Tibial nerve (tissue), 4 donors: ENCODE results near the gene STAMBPL1. TPM values are rescaled to one million over a fixed set of nuclear protein-coding genes. Genes with fewer than 3 reads are reported as not detected.

Experiments
- DNase-seq, 2 donors: peaks; one replicate each; pipeline ENCODE4 v3.0.0-alpha.2; 2019; ENCODE audit warnings: low spot score in 2 of 2
- H3K27ac ChIP-seq, 4 donors: fragments of 200-600 bp; sonication (generic) in 3 of 4; one replicate each; pipeline ENCODE4 v1.5.1; 2017 to 2019; ENCODE audit warnings: mild to moderate bottlenecking in 1 of 4
- H3K27me3 ChIP-seq, 2 donors: fragments of 200-600 bp; sonication (generic) in 1 of 2; one replicate each; pipeline versions ENCODE4 v1.5.1 to v1.6.0; 2017 to 2019
- H3K36me3 ChIP-seq, 3 donors: fragments of 200-600 bp; sonication (generic); one replicate each; pipeline ENCODE4 v1.5.1; 2018 to 2019
- H3K4me1 ChIP-seq, 4 donors: fragments of 200-600 bp; sonication (generic) in 3 of 4; one replicate each; pipeline ENCODE4 v1.5.1; 2017 to 2019
- H3K4me3 ChIP-seq, 4 donors: fragments of 200-600 bp; sonication (generic) in 3 of 4; one replicate each; pipeline ENCODE4 v1.5.1; 2017 to 2019; ENCODE audit warnings: mild to moderate bottlenecking in 1 of 4, moderate library complexity in 1 of 4
- H3K9me3 ChIP-seq, 4 donors: fragments of 200-600 bp; sonication (generic) in 3 of 4; one replicate each; pipeline ENCODE4 v1.5.1; 2017 to 2019
- EP300 ChIP-seq, 2 donors: sonication (generic); formaldehyde crosslinking; IDR thresholded peaks; one replicate each; pipeline ENCODE4 v1.6.1; 2017; ENCODE audit warnings: antibody characterized with exemption in 2 of 2, mild to moderate bottlenecking in 1 of 2
- POLR2A ChIP-seq, 2 donors: fragments of 450-650 bp; IDR thresholded peaks; one replicate each; pipeline ENCODE4 v1.6.1; 2017; ENCODE audit warnings: antibody characterized with exemption in 2 of 2, mild to moderate bottlenecking in 2 of 2, moderate library complexity in 2 of 2
- WGBS, 2 donors: methylation state at CpG; one replicate each; pipeline ENCODE4 v1.1.5; 2018; 5-methylcytosine and 5-hydroxymethylcytosine counted together
- total RNA-seq, 4 donors: library from RNA; depleted of rRNA; stranded (reverse); fragments of >200 nt; gene quantifications; one replicate each; pipeline ENCODE4 v1.1.0, GENCODE V29; 2016
- TF ChIP-seq, protein P1 (sequence below), 5 experiments: fragments of 200-600 bp in 3 of 5; fragments of 450-650 bp in 2 of 5; sonication (generic) in 3 of 5; IDR thresholded peaks; one replicate each; pipeline ENCODE4 v1.5.1; 2016 to 2019; ENCODE audit warnings: antibody characterized with exemption in 5 of 5, mild to moderate bottlenecking in 3 of 5, moderate library complexity in 2 of 5

STAMBPL1 gene
- total RNA-seq, 4 donors from 2014 or later = 14.2 to 34.5 (median 25.5) TPM

DNA sequence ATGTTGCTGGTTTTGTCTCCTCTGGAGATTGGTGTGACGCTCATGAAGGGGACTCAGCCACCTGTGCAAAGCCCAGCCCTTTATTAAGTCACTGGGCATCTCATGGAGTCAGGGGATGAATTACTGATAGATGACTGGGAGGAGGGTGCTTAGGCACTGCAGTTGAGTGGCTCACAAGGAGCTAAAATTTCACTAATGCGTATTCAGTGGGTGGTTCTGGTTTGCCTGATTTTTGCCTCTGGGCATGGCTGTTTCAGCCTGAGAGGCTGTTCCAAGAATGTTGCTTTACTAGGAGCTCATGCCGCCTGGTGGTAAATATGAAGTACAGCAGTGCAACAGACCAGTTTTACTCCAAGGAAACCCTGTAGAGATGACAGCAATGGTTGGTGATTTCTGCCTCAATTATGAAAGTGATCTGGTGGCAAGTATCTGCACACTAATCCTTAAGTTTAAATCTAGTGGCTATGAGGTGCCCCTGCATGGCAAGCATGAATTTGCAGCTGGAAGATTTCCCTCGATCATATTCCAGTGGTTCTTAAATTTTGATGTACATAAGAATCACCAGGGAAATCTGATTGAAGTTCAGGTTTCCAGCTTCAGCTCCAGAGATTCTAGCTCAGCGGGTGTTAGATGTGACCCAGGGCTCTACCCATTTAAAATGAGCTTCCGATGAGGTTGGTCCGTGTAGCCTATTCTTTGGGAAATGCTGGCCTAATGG lies 52.7 kb downstream of the STAMBPL1 start:
- no peak for TF ChIP-seq POLR2A (IDR thresholded peaks at IDR 0.05)
- TF ChIP-seq, protein P1, sequence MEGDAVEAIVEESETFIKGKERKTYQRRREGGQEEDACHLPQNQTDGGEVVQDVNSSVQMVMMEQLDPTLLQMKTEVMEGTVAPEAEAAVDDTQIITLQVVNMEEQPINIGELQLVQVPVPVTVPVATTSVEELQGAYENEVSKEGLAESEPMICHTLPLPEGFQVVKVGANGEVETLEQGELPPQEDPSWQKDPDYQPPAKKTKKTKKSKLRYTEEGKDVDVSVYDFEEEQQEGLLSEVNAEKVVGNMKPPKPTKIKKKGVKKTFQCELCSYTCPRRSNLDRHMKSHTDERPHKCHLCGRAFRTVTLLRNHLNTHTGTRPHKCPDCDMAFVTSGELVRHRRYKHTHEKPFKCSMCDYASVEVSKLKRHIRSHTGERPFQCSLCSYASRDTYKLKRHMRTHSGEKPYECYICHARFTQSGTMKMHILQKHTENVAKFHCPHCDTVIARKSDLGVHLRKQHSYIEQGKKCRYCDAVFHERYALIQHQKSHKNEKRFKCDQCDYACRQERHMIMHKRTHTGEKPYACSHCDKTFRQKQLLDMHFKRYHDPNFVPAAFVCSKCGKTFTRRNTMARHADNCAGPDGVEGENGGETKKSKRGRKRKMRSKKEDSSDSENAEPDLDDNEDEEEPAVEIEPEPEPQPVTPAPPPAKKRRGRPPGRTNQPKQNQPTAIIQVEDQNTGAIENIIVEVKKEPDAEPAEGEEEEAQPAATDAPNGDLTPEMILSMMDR (IDR thresholded peaks at IDR 0.05) = peak; percentile 85 to 94 (median 89)
- TF ChIP-seq EP300 (IDR thresholded peaks at IDR 0.05) = peak in 1 of 2 donors; percentile 66
- DNase-seq = peak in 1 of 2 donors; percentile 57
- Histone ChIP-seq H3K36me3 (peaks cover 0 to under 1% (median 0%) of the 10 kb centered on the region in 3 donors), H3K4me3 (no peak overlapping the region), H3K27me3 (no peaks in the 10 kb centered on the region), H3K4me1 (peaks cover 0 to 24% (median 10%) of the 10 kb centered on the region in 4 donors), H3K9me3 (no peaks in the 10 kb centered on the region), H3K27ac (peak overlapping the region in 1 of 4 donors; percentile 16)
- 49 to 51% methylated on average over 7 of the region's 7 CpGs for WGBS, 2 donors

- DNase-seq = no peak
- no peak overlapping the region for H3K4me3 ChIP-seq
- H3K27ac ChIP-seq = no peak overlapping the region
- no peaks in the 10 kb centered on the region for H3K9me3 ChIP-seq
- H3K36me3 ChIP-seq = peaks cover 0 to 9% (median 0%) of the 10 kb centered on the region in 3 donors
- TF ChIP-seq, protein P1 (IDR thresholded peaks at IDR 0.05) = no peak
- TF ChIP-seq POLR2A (IDR thresholded peaks at IDR 0.05) (no peak), EP300 (IDR thresholded peaks at IDR 0.05) (no peak)
- H3K27me3 ChIP-seq = no peaks in the 10 kb centered on the region
- peaks cover 0 to 19% (median 9%) of the 10 kb centered on the region in 4 donors for H3K4me1 ChIP-seq
- WGBS, 2 donors = 39 to 75% methylated on average over 2 of the region's 2 CpGs
Measured at GRCh38 chr10:88933564-88933963, 53.5 kb downstream of the STAMBPL1 start.

- TF ChIP-seq, protein P1 (IDR thresholded peaks at IDR 0.05) = peak; percentile 69 to 85 (median 72)
- no peak for TF ChIP-seq POLR2A (IDR thresholded peaks at IDR 0.05)
- peak in 1 of 2 donors; percentile 42 for TF ChIP-seq EP300 (IDR thresholded peaks at IDR 0.05)
- WGBS, 2 donors = 36 to 38% methylated on average over 17 of the region's 17 CpGs
- H3K9me3 ChIP-seq = no peaks in the 10 kb centered on the region
- peaks cover 0 to 19% (median 9%) of the 10 kb centered on the region in 4 donors for H3K4me1 ChIP-seq
- H3K27ac ChIP-seq = peak overlapping the region in 3 of 4 donors; percentile 17 to 69 (median 65)
- H3K27me3 ChIP-seq = no peaks in the 10 kb centered on the region
- peaks cover 0 to 14% (median 0%) of the 10 kb centered on the region in 3 donors for H3K36me3 ChIP-seq
- no peak overlapping the region for H3K4me3 ChIP-seq
- DNase-seq = peak; percentile 63 to 77
Measured at GRCh38 chr10:88934900-88935672, 55.0 kb downstream of the STAMBPL1 start.

DNA sequence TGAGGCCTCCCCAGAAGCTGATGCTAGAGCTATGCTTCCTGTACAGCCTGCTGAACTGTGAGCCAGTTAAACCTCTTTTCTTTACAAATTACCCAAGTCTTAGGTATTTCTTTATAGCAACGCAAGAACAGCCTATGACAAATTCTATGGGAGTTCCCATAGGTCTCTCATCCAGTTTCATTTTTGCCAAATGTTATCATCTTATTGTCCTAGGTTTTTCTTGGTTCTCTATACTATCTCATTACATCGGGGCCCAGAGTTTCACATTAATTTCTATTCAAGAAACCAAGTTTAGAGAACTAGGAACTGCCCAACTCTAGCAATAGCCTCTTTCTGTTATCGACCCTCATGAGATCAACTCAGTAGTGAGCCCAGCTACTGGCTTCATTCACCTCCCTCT lies 56.6 kb downstream of the STAMBPL1 start:
- Histone ChIP-seq H3K9me3 (no peaks in the 10 kb centered on the region), H3K27ac (peak overlapping the region in 2 of 4 donors; percentile 14 to 69), H3K27me3 (no peaks in the 10 kb centered on the region), H3K4me3 (no peak overlapping the region), H3K36me3 (peaks cover 0 to 29% (median 0%) of the 10 kb centered on the region in 3 donors), H3K4me1 (peaks cover 0 to 19% (median 9%) of the 10 kb centered on the region in 4 donors)
- 74 to 75% methylated on average over 3 of the region's 3 CpGs for WGBS, 2 donors
- TF ChIP-seq POLR2A (IDR thresholded peaks at IDR 0.05) = no peak
- TF ChIP-seq, protein P1 (IDR thresholded peaks at IDR 0.05) = no peak
- TF ChIP-seq EP300 (IDR thresholded peaks at IDR 0.05) = no peak
- DNase-seq = no peak
